NCI-H2029 treated with DMSO at 0.1 percent for 48 hours (cell line): ENCODE measurements around the gene LSM14B.

ENCODE experiments used
- DNase-seq: peaks from one replicate; lab custom pipeline; 2025; lab: John Stamatoyannopoulos, UW

Gene LSM14B

DNA sequence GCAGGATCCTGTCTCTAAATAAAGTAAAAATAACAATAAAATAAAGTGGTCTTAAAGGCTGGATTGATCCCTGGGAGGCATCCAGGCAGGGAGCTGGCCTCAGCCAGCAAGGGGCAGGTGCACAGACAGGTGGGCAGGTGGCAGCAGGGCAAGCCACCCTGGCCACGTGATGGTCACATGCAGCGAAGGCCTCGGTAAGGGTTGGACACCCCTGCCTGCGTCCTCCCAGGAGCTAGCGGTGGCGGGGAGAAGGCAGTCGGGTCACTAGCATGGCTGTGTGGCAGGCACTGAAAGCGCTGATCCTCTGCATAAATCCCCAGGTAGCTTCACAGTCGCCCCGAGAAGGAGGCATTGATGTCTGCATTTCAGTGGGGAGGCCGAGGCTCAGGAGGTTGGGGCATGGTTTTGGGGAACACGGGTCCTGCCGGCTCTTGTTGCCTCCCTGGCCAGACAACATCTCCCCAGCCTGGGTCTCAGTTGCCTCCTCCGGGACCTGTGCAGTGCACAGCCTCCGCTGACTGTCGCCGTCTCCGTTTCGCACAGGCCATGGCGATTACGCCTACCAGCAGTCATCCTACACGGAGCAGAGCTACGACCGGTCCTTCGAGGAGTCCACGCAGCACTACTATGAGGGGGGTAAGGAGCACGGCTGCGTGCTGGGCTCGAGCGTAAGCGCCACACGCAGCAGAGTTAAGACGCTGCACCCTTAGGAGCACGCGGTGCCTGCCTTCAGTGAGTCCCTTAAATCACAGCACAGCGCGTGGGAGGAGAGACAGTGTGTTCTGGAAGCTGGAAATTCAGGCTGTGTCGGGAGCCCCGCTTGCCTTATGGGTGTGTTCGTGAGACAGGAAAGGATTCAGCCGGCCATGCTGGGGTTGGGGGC lies 42.8 kb downstream of the LSM14B start:
- DNase-seq: no peak

- no peak for DNase-seq
These were observed 43.6 kb downstream of the LSM14B start for GRCh38 chr20:62165762-62166399.

DNA sequence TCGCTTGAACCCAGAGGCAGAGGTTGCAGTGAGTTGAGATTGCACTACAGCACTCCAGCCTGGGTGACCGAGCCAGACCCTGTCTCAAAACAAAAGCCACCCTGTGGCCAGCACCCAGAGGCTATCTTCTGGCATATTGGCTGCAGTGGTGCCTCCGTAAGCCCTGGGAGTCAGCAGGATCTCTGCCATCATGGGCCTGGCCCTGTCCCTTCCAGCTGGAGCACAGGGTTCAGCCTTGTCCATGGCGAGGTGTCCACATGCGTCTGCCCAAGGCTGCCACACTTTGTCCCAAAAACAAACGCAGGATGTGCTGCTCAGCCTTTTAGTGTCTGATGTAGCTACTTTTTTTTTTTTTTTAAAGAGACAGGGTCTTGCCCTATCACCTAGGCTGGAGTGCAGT lies 45.2 kb downstream of the LSM14B start:
- no peak for DNase-seq

- DNase-seq: no peak
These were observed 45.8 kb downstream of the LSM14B start for GRCh38 chr20:62168061-62168460.

DNA sequence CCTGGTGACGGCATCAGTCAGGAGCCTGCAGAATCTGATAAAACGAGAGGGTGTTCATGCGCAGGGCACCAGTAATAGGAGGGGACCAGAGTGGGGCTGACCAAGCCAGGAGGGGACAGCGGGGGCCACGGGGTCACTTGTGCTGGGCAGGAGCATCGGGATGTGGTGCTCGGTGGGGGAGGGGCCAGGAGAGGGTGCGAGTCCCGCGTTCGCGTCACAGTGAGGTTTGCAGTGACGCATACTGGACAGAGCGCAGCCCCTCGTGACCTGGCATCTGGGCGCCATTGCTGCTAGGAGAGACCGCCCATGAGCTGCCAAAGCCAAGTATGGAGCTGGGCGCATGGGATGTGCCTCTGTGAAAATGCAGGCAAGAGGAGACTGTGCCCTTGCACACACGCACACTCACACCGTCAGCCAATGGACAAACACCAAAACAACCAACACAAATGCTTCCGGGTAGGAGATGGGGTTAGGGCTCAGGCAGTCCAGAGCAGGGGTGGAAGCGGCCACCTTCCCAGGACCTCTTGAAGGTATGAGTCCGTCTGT lies 46.7 kb downstream of the LSM14B start:
- no peak for DNase-seq

- DNase-seq: no peak
These were observed 48.3 kb downstream of the LSM14B start for GRCh38 chr20:62170536-62170935.

- no peak for DNase-seq
These were observed 49.0 kb downstream of the LSM14B start for GRCh38 chr20:62171245-62171644.

GRCh38 chr20:62172666-62173065 lies 50.4 kb downstream of the LSM14B start:
- DNase-seq: no peak

DNA sequence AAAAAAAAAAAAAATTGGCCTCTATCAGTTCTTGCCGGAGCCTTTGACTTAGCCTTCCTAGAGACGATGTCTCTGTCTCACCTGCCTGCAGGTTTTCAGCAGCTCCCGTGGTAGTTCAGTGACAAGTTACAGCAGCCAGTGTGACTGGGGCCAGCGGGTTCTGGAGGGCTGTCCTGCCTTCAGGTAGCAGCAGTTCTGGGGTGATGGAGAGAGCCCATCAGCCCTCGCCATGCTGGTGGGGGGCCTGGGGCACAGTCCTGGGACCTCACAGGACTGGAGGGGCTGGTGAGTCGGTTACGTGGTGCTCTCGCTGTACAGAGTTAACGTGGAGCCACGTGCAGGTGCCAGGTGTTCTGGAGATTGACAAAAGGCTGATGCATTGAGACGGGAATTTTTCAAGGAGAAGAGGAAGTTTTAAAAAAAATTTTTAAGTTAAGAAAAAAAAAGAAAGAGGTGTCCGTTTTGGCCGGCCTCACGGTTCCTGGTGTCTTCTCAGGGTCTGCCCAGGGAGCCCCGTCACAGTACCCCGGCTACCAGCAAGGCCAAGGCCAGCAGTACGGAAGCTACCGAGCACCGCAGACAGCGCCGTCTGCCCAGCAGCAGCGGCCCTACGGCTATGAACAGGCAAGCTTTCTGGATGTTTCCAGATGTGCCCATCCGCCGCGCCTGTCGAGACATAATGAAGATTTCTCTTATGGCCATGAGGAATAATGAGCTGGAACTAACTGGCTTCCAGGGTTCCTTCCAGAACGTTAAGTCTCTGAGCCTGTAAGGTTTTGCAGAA lies 51.9 kb downstream of the LSM14B start:
- no peak for DNase-seq

DNA sequence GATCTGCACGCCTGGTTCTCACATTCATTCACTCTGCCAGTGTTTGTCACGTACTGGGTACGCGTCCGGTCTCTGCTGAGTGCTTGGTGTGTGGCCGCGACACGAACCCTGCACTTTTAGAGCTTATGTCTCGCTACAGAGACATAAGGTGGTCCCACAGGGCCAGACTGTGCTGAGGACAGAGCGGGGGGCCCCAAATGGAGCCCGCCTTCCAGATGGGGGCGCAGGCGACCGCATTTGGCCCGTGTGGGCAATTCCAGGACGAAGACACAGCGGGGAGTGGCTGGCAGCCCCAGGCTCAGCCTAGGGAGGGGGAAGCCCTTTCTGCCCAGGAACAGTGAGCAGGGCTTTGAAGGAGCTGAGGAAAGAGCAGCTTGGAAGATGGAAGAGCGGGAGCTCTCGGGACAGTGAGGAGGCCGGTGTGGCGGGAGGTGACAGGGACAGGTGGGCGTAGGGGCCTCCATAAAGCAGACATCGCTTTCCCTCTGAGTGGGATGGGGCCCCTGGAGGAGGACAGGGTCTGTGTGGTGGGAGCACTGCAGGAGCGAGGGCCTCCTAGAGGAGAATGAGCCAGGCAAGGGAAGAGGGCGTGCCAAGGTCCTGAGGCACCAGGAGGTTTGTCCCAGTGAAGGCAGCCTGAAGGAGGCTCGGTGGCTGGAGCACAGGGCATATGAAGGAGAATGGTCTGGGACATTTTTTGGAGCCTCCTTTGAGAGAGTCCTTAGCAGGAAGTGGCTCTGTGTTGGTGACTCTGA lies 52.8 kb downstream of the LSM14B start:
- no peak for DNase-seq

DNA sequence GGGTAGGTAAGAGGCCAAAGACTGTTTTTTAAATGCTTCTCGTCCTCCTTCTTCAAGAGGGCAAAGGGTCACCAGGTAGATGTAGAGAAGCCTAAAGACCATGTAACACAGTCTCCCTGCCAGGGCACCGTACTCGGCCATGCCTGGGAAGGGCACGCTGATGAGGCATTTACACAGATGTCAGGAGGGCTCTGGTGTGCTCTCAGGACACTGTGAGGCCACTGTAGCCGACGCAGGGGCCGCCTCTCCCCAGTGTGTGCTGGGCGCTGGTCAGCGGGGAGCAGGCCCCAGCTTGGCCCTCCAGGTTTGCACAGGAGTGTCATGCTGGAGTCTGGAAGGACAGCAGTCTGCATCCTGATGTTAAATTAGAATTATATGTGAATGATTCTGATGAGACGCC lies 53.4 kb downstream of the LSM14B start:
- no peak for DNase-seq

- no peak for DNase-seq
These were observed 54.6 kb downstream of the LSM14B start for GRCh38 chr20:62176866-62177265.

GRCh38 chr20:62177307-62177706 lies 55.0 kb downstream of the LSM14B start:
- no peak for DNase-seq

DNA sequence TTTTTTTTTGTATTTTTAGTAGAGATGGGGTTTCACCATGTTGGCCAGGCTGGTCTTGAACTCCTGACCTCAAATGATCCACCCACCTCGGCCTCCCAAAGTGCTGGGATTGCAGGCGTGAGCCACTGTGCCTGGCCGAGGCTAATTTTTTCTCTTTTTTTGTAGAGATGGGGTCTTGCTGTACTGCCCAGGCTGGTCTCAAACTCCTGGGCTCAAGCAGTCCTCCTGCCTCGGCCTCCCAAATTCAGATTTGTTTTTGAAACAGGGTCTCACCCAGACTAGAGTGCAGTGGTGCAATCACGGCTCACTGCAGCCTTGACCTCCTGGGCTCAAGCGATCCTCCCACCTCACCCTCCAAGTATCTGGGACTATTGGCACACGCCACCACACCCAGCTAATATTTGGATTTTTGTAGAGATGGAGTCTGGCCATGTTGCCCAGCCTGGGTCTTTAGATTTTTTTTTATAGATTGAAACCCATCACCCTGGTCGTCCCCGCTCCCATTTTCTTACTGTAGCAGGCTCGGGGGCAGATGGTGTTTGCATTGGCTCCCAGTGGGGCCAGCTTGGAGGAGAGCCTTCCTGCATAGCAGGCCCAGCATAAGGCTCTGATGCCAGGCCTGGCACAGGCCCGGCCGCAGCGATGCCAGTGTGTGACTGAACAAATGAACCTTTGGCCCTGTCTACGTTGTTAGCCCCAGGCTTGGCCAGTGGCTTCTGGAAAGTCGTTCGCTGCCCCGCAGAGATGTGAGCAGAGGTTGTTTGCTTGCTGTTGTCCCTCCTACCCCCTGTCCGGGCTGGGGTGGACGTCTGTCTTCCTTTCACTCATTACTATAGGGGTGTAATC lies 56.3 kb downstream of the LSM14B start:
- DNase-seq: no peak

DNA sequence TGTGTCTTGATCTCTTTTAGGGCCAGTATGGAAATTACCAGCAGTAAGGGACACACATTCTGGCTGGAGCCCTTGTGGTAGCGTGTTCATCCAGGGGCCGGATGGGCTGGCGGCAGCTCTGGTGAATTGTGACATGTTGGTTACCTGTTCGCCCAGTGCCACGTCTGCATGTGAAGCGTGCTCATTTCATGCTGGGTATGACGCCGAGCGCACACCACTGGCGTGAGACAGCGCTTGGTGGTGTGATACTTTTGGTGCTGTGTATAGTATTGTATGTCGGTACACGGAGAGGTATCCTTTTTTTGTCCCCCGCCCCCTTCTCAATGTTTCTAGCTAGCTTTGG lies 56.9 kb downstream of the LSM14B start:
- DNase-seq: no peak

DNA sequence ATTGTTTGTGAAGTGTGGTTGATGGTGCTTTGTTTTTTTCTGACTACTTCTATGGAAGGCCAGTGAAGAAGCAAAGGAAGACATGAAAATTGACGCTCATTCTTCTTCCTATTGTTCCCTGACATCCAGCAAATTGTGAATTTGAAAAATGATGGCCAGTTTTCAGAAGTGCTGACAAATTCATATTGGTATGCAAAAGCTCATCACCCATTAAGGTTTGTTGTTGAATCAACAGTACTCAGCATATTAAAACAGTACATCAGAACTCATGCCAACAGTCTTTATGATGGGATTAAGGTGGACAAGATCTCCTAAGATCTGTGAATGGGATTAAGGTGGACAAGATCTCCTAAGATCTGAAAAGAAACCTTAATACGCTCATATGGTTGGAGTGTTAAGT lies 59.5 kb downstream of the LSM14B start:
- no peak for DNase-seq

DNA sequence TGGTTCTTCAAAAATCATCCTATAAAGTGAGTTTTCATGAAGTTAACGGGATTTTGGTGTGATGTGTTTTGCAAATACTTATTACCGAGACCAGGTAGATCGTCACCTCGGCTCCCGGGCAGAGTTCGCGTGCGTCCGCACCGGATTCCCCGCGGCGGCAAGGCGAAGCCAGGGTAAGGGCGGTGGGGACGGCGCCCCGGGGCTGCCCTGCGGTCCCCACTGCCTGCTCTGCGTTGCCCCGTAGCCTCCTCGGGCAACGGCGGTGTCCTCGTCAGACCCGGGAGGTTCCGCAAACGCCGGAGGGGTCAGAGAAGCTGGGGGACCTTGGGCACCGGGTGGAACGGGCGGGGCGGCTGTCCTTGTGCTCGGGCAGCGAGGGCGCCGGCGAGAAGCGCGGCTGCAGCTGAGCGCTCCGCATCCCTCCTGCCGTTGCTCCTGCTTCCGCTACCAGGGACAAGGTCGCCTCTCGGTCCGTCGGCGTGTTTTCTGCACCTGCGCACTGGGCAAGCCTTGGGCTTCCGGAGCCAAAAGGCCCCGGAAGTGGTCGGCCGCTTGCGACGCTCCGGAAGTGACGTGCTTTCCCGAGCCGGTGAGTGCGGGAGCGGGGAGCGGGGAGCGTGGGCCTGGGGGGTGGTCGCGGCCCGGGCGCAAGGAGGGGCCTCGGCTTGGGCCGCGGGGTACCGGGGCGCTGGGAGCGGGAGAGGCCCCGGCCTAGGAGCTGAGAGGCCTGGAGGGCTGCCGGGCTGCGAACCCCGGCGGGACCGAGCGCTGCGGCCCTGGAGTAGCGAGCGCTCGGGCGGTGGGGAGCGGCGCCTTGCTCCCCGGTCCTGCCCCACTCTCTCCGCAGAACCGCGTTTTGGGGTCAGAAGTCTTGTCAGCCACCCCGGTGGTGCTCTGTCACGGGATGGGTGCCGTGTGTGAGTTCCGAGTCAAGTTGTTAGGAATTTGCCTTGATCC lies 60.5 kb downstream of the LSM14B start, which contains the start of gene MTG2:
MTG2 (plus strand) TSS at position 560 of the 957 bp plus-strand sequence. CDS start 10,393 bp downstream, outside the sequence.
- DNase-seq: peak; percentile 63

- DNase-seq: no peak
These were observed 61.3 kb downstream of the LSM14B start for GRCh38 chr20:62183426-62184142.
